Endodermal cell (in vitro differentiated cells): ENCODE data around the gene PDZRN4. TPM values are rescaled to one million over a fixed set of nuclear protein-coding genes. Genes with fewer than 3 reads are reported as not detected.

Experiments
- DNase-seq: peaks from one replicate; pipeline ENCODE4 v3.0.0-alpha.2; 2017
- H3K27ac ChIP-seq: 2 replicates; pipeline ENCODE4 v1.5.1; 2013; ENCODE audit warnings: mild to moderate bottlenecking, low read depth, low read length, moderate library complexity
- H3K27me3 ChIP-seq: 2 replicates; pipeline ENCODE4 v1.6.1; 2013; ENCODE audit warnings: mild to moderate bottlenecking, low read length, moderate library complexity; ENCODE audit not compliant: insufficient read depth, control insufficient read depth, poor library complexity, severe bottlenecking
- H3K36me3 ChIP-seq: 2 replicates; pipeline ENCODE4 v1.7.0; 2013; ENCODE audit warnings: mild to moderate bottlenecking, low read length, moderate library complexity; ENCODE audit not compliant: control insufficient read depth, insufficient read depth
- H3K4me1 ChIP-seq: one replicate; pipeline ENCODE4 v1.7.0; 2013; ENCODE audit warnings: low read length; ENCODE audit not compliant: control insufficient read depth, insufficient read depth
- H3K4me3 ChIP-seq: 2 replicates; pipeline ENCODE4 v1.5.1; 2013; ENCODE audit warnings: mild to moderate bottlenecking, low read length, moderate library complexity
- H3K9ac ChIP-seq: 2 replicates; pipeline ENCODE4 v1.6.1; 2013; ENCODE audit warnings: mild to moderate bottlenecking, low read length, moderate library complexity; ENCODE audit not compliant: poor library complexity, severe bottlenecking; ENCODE audit errors: extremely low read depth
- H3K9me3 ChIP-seq: 2 replicates; pipeline ENCODE4 v1.6.1; 2013; ENCODE audit warnings: mild to moderate bottlenecking, low read length, moderate library complexity; ENCODE audit not compliant: control insufficient read depth
- H3K27ac Mint-ChIP-seq: 2 replicates; pipeline ENCODE4 v1.8.0; 2020; ENCODE audit warnings: mixed read lengths
- H3K27me3 Mint-ChIP-seq: 2 replicates; pipeline ENCODE4 v1.8.0; 2021; ENCODE audit warnings: mild to moderate bottlenecking, mixed read lengths; ENCODE audit not compliant: insufficient read depth
- H3K36me3 Mint-ChIP-seq: 2 replicates; pipeline ENCODE4 v1.8.0; 2020; ENCODE audit warnings: low read depth, mixed read lengths
- H3K4me1 Mint-ChIP-seq: 2 replicates; pipeline ENCODE4 v1.8.0; 2020; ENCODE audit warnings: mixed read lengths
- H3K4me3 Mint-ChIP-seq: 2 replicates; pipeline ENCODE4 v1.8.0; 2020; ENCODE audit warnings: mild to moderate bottlenecking, moderate library complexity, mixed read lengths
- H3K9me3 Mint-ChIP-seq: 2 replicates; pipeline ENCODE4 v1.8.0; 2020; ENCODE audit warnings: mild to moderate bottlenecking, mixed read lengths
- CTCF ChIP-seq: fragments of 200-600 bp; sonication (generic); conservative IDR thresholded peaks from 2 replicates; pipeline ENCODE4 v1.5.0; 2021; ENCODE audit warnings: antibody characterized with exemption, mild to moderate bottlenecking
- WGBS, 2 experiments: methylation state at CpG; one replicate each; pipeline versions ENCODE4 v1.1.5 to v1.1.7; 2013; ENCODE audit warnings: missing lambda C conversion rate in 2 of 2, mixed read lengths in 1 of 2; ENCODE audit not compliant: insufficient coverage in 1 of 2, insufficient read length in 1 of 2; 5-methylcytosine and 5-hydroxymethylcytosine counted together
- total RNA-seq, 2 donors: library from RNA; stranded (reverse); fragmentation: NEBNext Ultra II Directional in 1 of 2; extraction: Animal tissue kit (Norgen Biotek cat#: 25700) in 1 of 2; gene quantifications; 2 replicates in 1 of 2; 3 replicates in 1 of 2; pipeline ENCODE4 v1.2.1, GENCODE V29; 2021

The PDZRN4 gene
- total RNA-seq, 2 donors from 2014 or later, result 1.6 to 1.9 TPM

DNA sequence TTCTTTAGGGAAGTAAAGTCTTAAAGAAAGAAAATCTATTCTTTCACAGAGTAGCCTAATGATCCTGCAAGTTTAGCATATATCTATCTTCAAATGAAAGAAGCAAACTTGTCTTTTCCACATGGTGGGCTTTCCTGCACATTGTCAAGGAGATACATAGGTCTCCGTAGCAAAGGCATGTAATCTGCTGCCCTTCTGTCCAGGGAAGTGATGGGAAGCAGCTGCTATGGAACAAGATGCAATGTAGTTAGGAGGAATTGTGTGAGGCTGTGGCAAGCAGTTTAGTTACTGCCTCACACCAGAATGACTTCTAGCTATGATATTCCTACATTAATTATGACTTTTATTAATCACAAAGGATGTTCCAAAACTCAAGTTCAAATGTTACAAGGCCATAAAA lies 174.4 kb downstream of the PDZRN4 start:
- no peak for DNase-seq
- Histone ChIP-seq H3K4me1 (peaks cover 9% of the 10 kb centered on the region), H3K9ac (no peak overlapping the region), H3K27me3 (no peaks in the 10 kb centered on the region), H3K27ac (no peak overlapping the region), H3K36me3 (no peaks in the 10 kb centered on the region), H3K9me3 (no peaks in the 10 kb centered on the region), H3K4me3 (no peak overlapping the region)
- no peak overlapping the region for H3K27ac Mint-ChIP-seq
- H3K36me3 Mint-ChIP-seq, result no peaks in the 10 kb centered on the region
- no peak overlapping the region for H3K4me3 Mint-ChIP-seq
- TF ChIP-seq CTCF, result no peak
- H3K9me3 Mint-ChIP-seq, result no peaks in the 10 kb centered on the region
- WGBS, 2 experiments, result 71 to 83% methylated on average over 1 of the region's 1 CpG
- peaks cover 1% of the 10 kb centered on the region for H3K27me3 Mint-ChIP-seq
- H3K4me1 Mint-ChIP-seq, result peaks cover 20% of the 10 kb centered on the region

GRCh38 chr12:41362931-41363330 lies 174.8 kb downstream of the PDZRN4 start:
- no peak overlapping the region for H3K4me3 Mint-ChIP-seq
- peaks cover 9% of the 10 kb centered on the region for H3K4me1 ChIP-seq
- H3K27me3 Mint-ChIP-seq, result peaks cover 1% of the 10 kb centered on the region
- H3K4me1 Mint-ChIP-seq, result peaks cover 20% of the 10 kb centered on the region
- no peaks in the 10 kb centered on the region for H3K27me3 ChIP-seq
- DNase-seq, result no peak
- no peak overlapping the region for H3K4me3 ChIP-seq
- no peaks in the 10 kb centered on the region for H3K36me3 Mint-ChIP-seq
- no peak overlapping the region for H3K9ac ChIP-seq
- no peaks in the 10 kb centered on the region for H3K9me3 Mint-ChIP-seq
- H3K9me3 ChIP-seq, result no peaks in the 10 kb centered on the region
- H3K27ac ChIP-seq, result no peak overlapping the region
- TF ChIP-seq CTCF, result no peak
- no peak overlapping the region for H3K27ac Mint-ChIP-seq
- H3K36me3 ChIP-seq, result no peaks in the 10 kb centered on the region

DNA sequence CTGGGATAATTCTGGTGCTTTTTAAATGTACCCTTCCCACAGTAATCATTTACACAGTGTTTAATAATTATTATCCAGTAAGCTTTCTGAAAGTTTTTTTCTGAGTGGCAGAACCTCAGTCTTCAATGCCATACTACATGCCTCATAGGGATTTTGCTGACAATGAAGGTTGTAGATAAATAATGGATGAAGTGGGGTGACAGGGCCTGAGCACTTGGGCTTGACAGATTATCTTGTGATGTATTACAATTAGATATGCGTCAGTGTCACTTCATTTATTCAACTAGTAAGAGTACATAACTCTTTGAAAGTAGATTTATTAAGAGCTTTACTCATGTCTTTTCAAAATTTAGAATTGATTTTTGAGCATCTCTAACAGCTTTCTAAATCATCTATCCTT lies 176.1 kb downstream of the PDZRN4 start:
- no peaks in the 10 kb centered on the region for H3K36me3 ChIP-seq

More for the DNA sequence above, 176.1 kb downstream of the PDZRN4 start:
- no peak for DNase-seq
- Mint-ChIP-seq H3K4me1 (peaks cover 20% of the 10 kb centered on the region), H3K27me3 (peaks cover 1% of the 10 kb centered on the region), H3K9me3 (no peaks in the 10 kb centered on the region), H3K27ac (no peak overlapping the region), H3K36me3 (no peaks in the 10 kb centered on the region), H3K4me3 (no peak overlapping the region)
- Histone ChIP-seq H3K9me3 (peaks cover 6% of the 10 kb centered on the region), H3K27me3 (no peaks in the 10 kb centered on the region), H3K27ac (peak overlapping the region; percentile 12), H3K4me3 (no peak overlapping the region), H3K9ac (no peak overlapping the region), H3K4me1 (peaks cover 9% of the 10 kb centered on the region)
- TF ChIP-seq CTCF, result no peak
- WGBS, 2 experiments, result no CpG with 5 or more reads among the region's 1 CpG
